SJCRH30 (cell line): ENCODE measurements around the gene MCC. TPM values are rescaled to one million over a fixed set of nuclear protein-coding genes. Genes with fewer than 3 reads are reported as not detected.

Experiments
- DNase-seq, 2 experiments: peaks; one replicate each; pipeline ENCODE4 v3.0.0-alpha.2; 2015 to 2020
- H3K27ac ChIP-seq: fragments of 250-450 bp; sonication (Bioruptor Pico); 2 replicates; pipeline ENCODE4 v1.5.1; 2020; ENCODE audit warnings: mild to moderate bottlenecking, moderate library complexity
- H3K27me3 ChIP-seq: fragments of 250-450 bp; sonication (Bioruptor Pico); 2 replicates; pipeline ENCODE4 v1.5.1; 2020; ENCODE audit warnings: mild to moderate bottlenecking, moderate library complexity
- H3K36me3 ChIP-seq: fragments of 250-450 bp; sonication (Bioruptor Pico); 2 replicates; pipeline ENCODE4 v1.5.1; 2020; ENCODE audit warnings: mild to moderate bottlenecking, moderate library complexity
- H3K4me1 ChIP-seq: fragments of 250-450 bp; sonication (Bioruptor Pico); 2 replicates; pipeline ENCODE4 v1.5.1; 2020; ENCODE audit warnings: mild to moderate bottlenecking, moderate library complexity
- H3K4me3 ChIP-seq: fragments of 250-450 bp; sonication (Bioruptor Pico); 2 replicates; pipeline ENCODE4 v1.5.1; 2020; ENCODE audit warnings: mild to moderate bottlenecking, moderate library complexity
- H3K9me3 ChIP-seq: fragments of 250-450 bp; sonication (Bioruptor Pico); replicated peaks from 2 replicates; pipeline ENCODE4 v1.5.1; 2020; ENCODE audit warnings: mild to moderate bottlenecking, moderate library complexity
- total RNA-seq: library from RNA; depleted of rRNA; stranded (reverse); fragments of >200 nt; shearing (Covaris generic); gene quantifications from 2 replicates; pipeline ENCODE4 v1.2.3, GENCODE V29; 2014

The MCC gene
- total RNA-seq, 1 experiment from 2014 or later = 26.6 TPM

- Histone ChIP-seq H3K4me3 (no peak overlapping the region), H3K9me3 (no peaks in the 10 kb centered on the region), H3K27ac (peak overlapping the region; percentile 28; the same call in 1 of the 2 replicates), H3K27me3 (no peaks in the 10 kb centered on the region), H3K36me3 (0 out of 2 replicates have a peak, but pooled peaks cover 8% of the 10 kb centered on the region), H3K4me1 (peaks cover 25% of the 10 kb centered on the region)
- no peak for DNase-seq
These were observed 429.5 kb downstream of the MCC start for GRCh38 chr5:113058706-113059226.

GRCh38 chr5:113058269-113058668, 430.0 kb downstream of the MCC start:
- no peak for DNase-seq
- Histone ChIP-seq H3K36me3 (0 out of 2 replicates have a peak, but pooled peaks cover 8% of the 10 kb centered on the region), H3K27me3 (no peaks in the 10 kb centered on the region), H3K4me3 (no peak overlapping the region), H3K9me3 (no peaks in the 10 kb centered on the region), H3K4me1 (peaks cover 21% of the 10 kb centered on the region), H3K27ac (no peak overlapping the region)

- 0 out of 2 replicates have a peak, but pooled peaks cover under 1% of the 10 kb centered on the region for H3K36me3 ChIP-seq
- peaks cover 14% of the 10 kb centered on the region for H3K4me1 ChIP-seq
- H3K4me3 ChIP-seq = no peak overlapping the region
- H3K9me3 ChIP-seq = no peaks in the 10 kb centered on the region
- no peak for DNase-seq
- H3K27me3 ChIP-seq = no peaks in the 10 kb centered on the region
- H3K27ac ChIP-seq = no peak overlapping the region
These were observed 430.7 kb downstream of the MCC start for GRCh38 chr5:113057557-113057984.

GRCh38 chr5:113056988-113057387, 431.3 kb downstream of the MCC start:
- Histone ChIP-seq H3K27me3 (no peaks in the 10 kb centered on the region), H3K4me3 (no peak overlapping the region), H3K9me3 (no peaks in the 10 kb centered on the region), H3K4me1 (peaks cover 8% of the 10 kb centered on the region), H3K27ac (no peak overlapping the region), H3K36me3 (no peaks in the 10 kb centered on the region)
- DNase-seq = no peak

- H3K27ac ChIP-seq = no peak overlapping the region
- no peak overlapping the region for H3K4me3 ChIP-seq
- DNase-seq = no peak
- no peaks in the 10 kb centered on the region for H3K36me3 ChIP-seq
- no peaks in the 10 kb centered on the region for H3K4me1 ChIP-seq
- H3K9me3 ChIP-seq = no peaks in the 10 kb centered on the region
- H3K27me3 ChIP-seq = no peaks in the 10 kb centered on the region
These were observed 433.4 kb downstream of the MCC start for GRCh38 chr5:113054899-113055298.

GRCh38 chr5:113053511-113053995, 434.7 kb downstream of the MCC start:
- H3K27ac ChIP-seq = no peak overlapping the region
- H3K9me3 ChIP-seq = no peaks in the 10 kb centered on the region
- H3K36me3 ChIP-seq = peaks cover 1% of the 10 kb centered on the region; the same call in 1 of the 2 replicates
- no peaks in the 10 kb centered on the region for H3K4me1 ChIP-seq
- no peaks in the 10 kb centered on the region for H3K27me3 ChIP-seq
- DNase-seq = no peak
- no peak overlapping the region for H3K4me3 ChIP-seq

- DNase-seq = no peak
- Histone ChIP-seq H3K9me3 (no peaks in the 10 kb centered on the region), H3K4me3 (no peak overlapping the region), H3K4me1 (no peaks in the 10 kb centered on the region), H3K36me3 (peaks cover 3% of the 10 kb centered on the region; the same call in 1 of the 2 replicates), H3K27ac (no peak overlapping the region), H3K27me3 (no peaks in the 10 kb centered on the region)
These were observed 436.0 kb downstream of the MCC start for GRCh38 chr5:113052041-113052795.

GRCh38 chr5:113050721-113051382, 437.4 kb downstream of the MCC start:
- Histone ChIP-seq H3K36me3 (peaks cover 3% of the 10 kb centered on the region; the same call in 1 of the 2 replicates), H3K27me3 (no peaks in the 10 kb centered on the region)

GRCh38 chr5:113048931-113049330, 439.3 kb downstream of the MCC start:
- Histone ChIP-seq H3K36me3 (peaks cover 3% of the 10 kb centered on the region; the same call in 1 of the 2 replicates), H3K4me3 (no peak overlapping the region), H3K4me1 (no peaks in the 10 kb centered on the region), H3K9me3 (no peaks in the 10 kb centered on the region), H3K27ac (no peak overlapping the region), H3K27me3 (no peaks in the 10 kb centered on the region)
- no peak for DNase-seq

More at GRCh38 chr5:113050721-113051382, 437.4 kb downstream of the MCC start:
- no peaks in the 10 kb centered on the region for H3K9me3 ChIP-seq
- DNase-seq = no peak
- H3K4me3 ChIP-seq = no peak overlapping the region
- H3K27ac ChIP-seq = no peak overlapping the region
- no peaks in the 10 kb centered on the region for H3K4me1 ChIP-seq

- no peak overlapping the region for H3K27ac ChIP-seq
- H3K4me1 ChIP-seq = no peaks in the 10 kb centered on the region
These were observed 440.3 kb downstream of the MCC start for GRCh38 chr5:113047733-113048652.

GRCh38 chr5:113047234-113047633, 441.0 kb downstream of the MCC start:
- Histone ChIP-seq H3K27ac (no peak overlapping the region), H3K36me3 (peaks cover 3% of the 10 kb centered on the region; the same call in 1 of the 2 replicates), H3K9me3 (no peaks in the 10 kb centered on the region), H3K4me3 (no peak overlapping the region), H3K27me3 (no peaks in the 10 kb centered on the region), H3K4me1 (no peaks in the 10 kb centered on the region)
- no peak for DNase-seq

More at GRCh38 chr5:113047733-113048652, 440.3 kb downstream of the MCC start:
- Histone ChIP-seq H3K4me3 (no peak overlapping the region), H3K36me3 (peaks cover 3% of the 10 kb centered on the region; the same call in 1 of the 2 replicates), H3K27me3 (no peaks in the 10 kb centered on the region), H3K9me3 (no peaks in the 10 kb centered on the region)
- DNase-seq = no peak

- Histone ChIP-seq H3K9me3 (no peaks in the 10 kb centered on the region), H3K27me3 (no peaks in the 10 kb centered on the region), H3K36me3 (peaks cover 3% of the 10 kb centered on the region; the same call in 1 of the 2 replicates), H3K4me3 (no peak overlapping the region), H3K4me1 (no peaks in the 10 kb centered on the region), H3K27ac (no peak overlapping the region)
- no peak for DNase-seq
These were observed 443.3 kb downstream of the MCC start for GRCh38 chr5:113044776-113045465.

- H3K27ac ChIP-seq = no peak overlapping the region
- peak; percentile 54 to 61 for DNase-seq
These were observed 444.7 kb downstream of the MCC start for GRCh38 chr5:113043491-113043931.

More at GRCh38 chr5:113043491-113043931, 444.7 kb downstream of the MCC start:
- no peaks in the 10 kb centered on the region for H3K9me3 ChIP-seq
- peaks cover 2% of the 10 kb centered on the region; the same call in 1 of the 2 replicates for H3K36me3 ChIP-seq
- no peaks in the 10 kb centered on the region for H3K4me1 ChIP-seq
- no peak overlapping the region for H3K4me3 ChIP-seq
- H3K27me3 ChIP-seq = no peaks in the 10 kb centered on the region
